ENCODE data around the gene CCN6.

CCN6 gene

GRCh38 chr6:112017169-112017568 is 36.7 kb upstream of the CCN6 start:
- no peaks in the 10 kb centered on the region for H3K27me3 ChIP-seq (ENCODE audit: insufficient read depth, poor library complexity, severe bottlenecking)
- DNase-seq (ENCODE audit: low read depth in 1 of 2, low spot score in 1 of 2), result no peak
- no peak for TF ChIP-seq GABPA (IDR thresholded peaks at IDR 0.05; ENCODE audit: low read depth)
- no peak for TF ChIP-seq SPI1 (IDR thresholded peaks at IDR 0.05; ENCODE audit: borderline replicate concordance, low read depth)
- TF ChIP-seq CTCF (IDR thresholded peaks at IDR 0.05; ENCODE audit: insufficient read depth, low read length), result no peak
- TF ChIP-seq POLR2AphosphoS5 (IDR thresholded peaks at IDR 0.05; ENCODE audit: low read depth), result no peak
- no peak for TF ChIP-seq REST (IDR thresholded peaks at IDR 0.05; ENCODE audit: insufficient replicate concordance, low read depth)
- no peak overlapping the region for H3K27ac ChIP-seq (replicated peaks)
- no peak overlapping the region for H3K4me3 ChIP-seq (replicated peaks; ENCODE audit: insufficient read depth, low read length)

- DNase-seq (ENCODE audit: low read depth in 1 of 2, low spot score in 1 of 2), result no peak
- TF ChIP-seq POLR2AphosphoS5 (IDR thresholded peaks at IDR 0.05; ENCODE audit: low read depth), result no peak
- no peak for TF ChIP-seq GABPA (IDR thresholded peaks at IDR 0.05; ENCODE audit: low read depth)
- TF ChIP-seq SPI1 (IDR thresholded peaks at IDR 0.05; ENCODE audit: borderline replicate concordance, low read depth), result no peak
- TF ChIP-seq CTCF (IDR thresholded peaks at IDR 0.05; ENCODE audit: insufficient read depth, low read length), result no peak
- TF ChIP-seq REST (IDR thresholded peaks at IDR 0.05; ENCODE audit: insufficient replicate concordance, low read depth), result no peak
- Histone ChIP-seq H3K27me3 (ENCODE audit: insufficient read depth, poor library complexity, severe bottlenecking) (no peaks in the 10 kb centered on the region), H3K4me3 (replicated peaks; ENCODE audit: insufficient read depth, low read length) (no peak overlapping the region), H3K27ac (replicated peaks) (no peak overlapping the region)
Measured at GRCh38 chr6:112017760-112018537, 36.0 kb upstream of the CCN6 start.

- Histone ChIP-seq H3K4me3 (replicated peaks; ENCODE audit: insufficient read depth, low read length) (no peak overlapping the region), H3K27ac (replicated peaks) (no peak overlapping the region), H3K27me3 (ENCODE audit: insufficient read depth, poor library complexity, severe bottlenecking) (no peaks in the 10 kb centered on the region)
- TF ChIP-seq CTCF (IDR thresholded peaks at IDR 0.05; ENCODE audit: insufficient read depth, low read length) (no peak), SPI1 (IDR thresholded peaks at IDR 0.05; ENCODE audit: borderline replicate concordance, low read depth) (no peak)
- DNase-seq (ENCODE audit: low read depth in 1 of 2, low spot score in 1 of 2), result no peak
Measured at GRCh38 chr6:112018619-112019416, 35.1 kb upstream of the CCN6 start.
